H9 (cell line): ENCODE data around the gene DPP8. TPM values are rescaled to one million over a fixed set of nuclear protein-coding genes. Genes with fewer than 3 reads are reported as not detected.
A peak's percentile ranks its signal among the peaks of the same experiment; 100 is the strongest.

Experiments used
- DNase-seq: peaks from one replicate; pipeline ENCODE4 v3.0.0-alpha.2; 2017
- H2AFZ ChIP-seq: one replicate; pipeline ENCODE4 v1.6.1; 2013; ENCODE audit warnings: mild to moderate bottlenecking, low read length, control low read depth, moderate library complexity
- H2AK5ac ChIP-seq: 2 replicates; pipeline ENCODE4 v1.6.1; 2013; ENCODE audit warnings: low read length, control low read depth, mixed read lengths; ENCODE audit not compliant: insufficient read length
- H2BK120ac ChIP-seq: one replicate; pipeline ENCODE4 v1.6.1; 2013; ENCODE audit warnings: low read depth, mild to moderate bottlenecking, low read length, control low read depth, inconsistent platforms; ENCODE audit not compliant: poor library complexity, severe bottlenecking
- H2BK12ac ChIP-seq: 2 replicates; pipeline ENCODE4 v1.6.1; 2013; ENCODE audit warnings: low read length, control low read depth, mixed read lengths, low read depth; ENCODE audit not compliant: insufficient read length
- H2BK15ac ChIP-seq: 2 replicates; pipeline ENCODE4 v1.6.1; 2013; ENCODE audit warnings: low read depth, low read length, control low read depth
- H2BK20ac ChIP-seq: one replicate; pipeline ENCODE4 v1.6.1; 2013; ENCODE audit warnings: low read depth, mild to moderate bottlenecking, low read length, control low read depth, inconsistent platforms; ENCODE audit not compliant: poor library complexity, severe bottlenecking
- H2BK5ac ChIP-seq: 2 replicates; pipeline ENCODE4 v1.6.1; 2013; ENCODE audit warnings: low read length, control low read depth, mixed read lengths; ENCODE audit not compliant: insufficient read length
- H3K14ac ChIP-seq: 2 replicates; pipeline ENCODE4 v1.6.1; 2013; ENCODE audit warnings: low read length, control low read depth; ENCODE audit not compliant: insufficient read depth
- H3K18ac ChIP-seq: 2 replicates; pipeline ENCODE4 v1.6.1; 2013; ENCODE audit warnings: low read depth, mild to moderate bottlenecking, mixed read lengths, low read length, control low read depth; ENCODE audit not compliant: insufficient read length
- H3K23ac ChIP-seq: 2 replicates; pipeline ENCODE4 v1.6.1; 2013; ENCODE audit warnings: low read length, control low read depth, mixed read lengths, low read depth; ENCODE audit not compliant: insufficient read length
- H3K23me2 ChIP-seq: 2 replicates; pipeline ENCODE4 v1.6.1; 2013; ENCODE audit warnings: low read depth, mild to moderate bottlenecking, mixed read lengths, low read length, control low read depth; ENCODE audit not compliant: insufficient read length, poor library complexity, severe bottlenecking
- H3K27ac ChIP-seq: 2 replicates; pipeline ENCODE4 v1.5.1; 2013; ENCODE audit warnings: low read length, control low read depth, mixed read lengths, low read depth; ENCODE audit not compliant: insufficient read length
- H3K27me3 ChIP-seq: 2 replicates; pipeline ENCODE4 v1.6.1; 2013; ENCODE audit warnings: low read length, control low read depth, inconsistent platforms; ENCODE audit not compliant: insufficient read depth
- H3K4ac ChIP-seq: 2 replicates; pipeline ENCODE4 v1.6.1; 2013; ENCODE audit warnings: low read depth, mild to moderate bottlenecking, control low read depth, inconsistent platforms, low read length, moderate library complexity
- H3K4me1 ChIP-seq: 2 replicates; pipeline ENCODE4 v1.6.1; 2013; ENCODE audit warnings: low read length, control low read depth, inconsistent platforms; ENCODE audit not compliant: insufficient read depth
- H3K4me2 ChIP-seq: 2 replicates; pipeline ENCODE4 v1.6.1; 2013; ENCODE audit warnings: low read length, control low read depth, mixed read lengths; ENCODE audit not compliant: insufficient read length, insufficient read depth
- H3K56ac ChIP-seq: 2 replicates; pipeline ENCODE4 v1.6.1; 2013; ENCODE audit warnings: low read depth, mild to moderate bottlenecking, mixed read lengths, low read length, control low read depth; ENCODE audit not compliant: insufficient read length
- H3K79me1 ChIP-seq: 2 replicates; pipeline ENCODE4 v1.6.1; 2013; ENCODE audit warnings: low read depth, mild to moderate bottlenecking, moderate library complexity, low read length, control low read depth, inconsistent platforms; ENCODE audit not compliant: insufficient read depth, poor library complexity, severe bottlenecking
- H3K79me2 ChIP-seq: 2 replicates; pipeline ENCODE4 v1.6.1; 2013; ENCODE audit warnings: low read length, control low read depth, inconsistent platforms; ENCODE audit not compliant: insufficient read depth
- H3K9ac ChIP-seq: 2 replicates; pipeline ENCODE4 v1.6.1; 2013; ENCODE audit warnings: low read length, control low read depth, mixed read lengths; ENCODE audit not compliant: insufficient read length; ENCODE audit errors: extremely low read depth
- H3K9me3 ChIP-seq: one replicate; pipeline ENCODE4 v1.6.1; 2013; ENCODE audit warnings: low read depth, low read length, inconsistent platforms; ENCODE audit not compliant: control insufficient read depth
- H3T11ph ChIP-seq: one replicate; pipeline ENCODE4 v1.6.1; 2013; ENCODE audit warnings: mild to moderate bottlenecking, low read length, control low read depth, inconsistent platforms
- H4K20me1 ChIP-seq: one replicate; pipeline ENCODE4 v1.6.1; 2013; ENCODE audit not compliant: control insufficient read depth, insufficient read length, insufficient read depth
- H4K5ac ChIP-seq: 2 replicates; pipeline ENCODE4 v1.6.1; 2013; ENCODE audit warnings: low read depth, mild to moderate bottlenecking, mixed read lengths, low read length, control low read depth; ENCODE audit not compliant: insufficient read length
- H4K8ac ChIP-seq: replicated peaks from 2 replicates; pipeline ENCODE4 v1.6.1; 2013; ENCODE audit warnings: low read length, control low read depth, mixed read lengths, low read depth; ENCODE audit not compliant: insufficient read length
- H4K91ac ChIP-seq: 2 replicates; pipeline ENCODE4 v1.6.1; 2013; ENCODE audit warnings: low read depth, mild to moderate bottlenecking, moderate library complexity, mixed read lengths, low read length, control low read depth; ENCODE audit not compliant: insufficient read length
- H3K27ac Mint-ChIP-seq, 3 experiments: 2 replicates in 2 of 3; 3 replicates in 1 of 3; pipeline ENCODE4 v1.8.0; 2020 to 2021; ENCODE audit warnings: mixed read lengths in 3 of 3, mild to moderate bottlenecking in 1 of 3, moderate library complexity in 1 of 3
- H3K27me3 Mint-ChIP-seq: 2 replicates; pipeline ENCODE4 v1.8.0; 2021; ENCODE audit warnings: low read depth, mild to moderate bottlenecking, moderate library complexity, mixed read lengths
- H3K36me3 Mint-ChIP-seq, 3 experiments: 2 replicates in 2 of 3; 3 replicates in 1 of 3; pipeline ENCODE4 v1.8.0; 2020 to 2021; ENCODE audit warnings: low read depth in 3 of 3, mixed read lengths in 3 of 3; ENCODE audit not compliant: insufficient read depth in 1 of 3
- H3K4me1 Mint-ChIP-seq, 2 experiments: 2 replicates each; pipeline ENCODE4 v1.8.0; 2020; ENCODE audit warnings: mixed read lengths in 2 of 2
- H3K4me3 Mint-ChIP-seq, 2 experiments: 2 replicates in 1 of 2; 3 replicates in 1 of 2; pipeline ENCODE4 v1.8.0; 2020 to 2021; ENCODE audit warnings: mild to moderate bottlenecking in 2 of 2, mixed read lengths in 2 of 2, moderate library complexity in 1 of 2
- H3K9me3 Mint-ChIP-seq, 2 experiments: 2 replicates in 1 of 2; 3 replicates in 1 of 2; pipeline ENCODE4 v1.8.0; 2020; ENCODE audit warnings: mild to moderate bottlenecking in 2 of 2, mixed read lengths in 2 of 2, moderate library complexity in 1 of 2
- CTCF ChIP-seq: fragments of 200-600 bp; sonication (generic); conservative IDR thresholded peaks from 3 replicates; pipeline ENCODE4 v1.8.0; 2021; ENCODE audit warnings: antibody characterized with exemption, mild to moderate bottlenecking
- WGBS: extraction: QIAGEN DNeasy Blood & Tissue Kit; methylation state at CpG from one replicate; pipeline ENCODE4 v1.1.7; 2013; ENCODE audit warnings: missing lambda C conversion rate, low lambda C conversion rate, mixed read lengths; ENCODE audit not compliant: insufficient read length; ENCODE audit errors: extremely low coverage; 5-methylcytosine and 5-hydroxymethylcytosine counted together
- long read RNA-seq: library from polyadenylated mRNA; unstranded; transcript quantifications from one replicate; pipeline ENCODE4 v2.0.0, GENCODE V29; 2020
- total RNA-seq: library from RNA; stranded (reverse); gene quantifications from 2 replicates; pipeline ENCODE4 v1.2.1, GENCODE V29; 2021

DPP8 gene
- 24.5 and 26.6 TPM in 2 replicates for total RNA-seq
- long read RNA-seq, transcript DPP8-201 (20 exons, 3,139 nt), result major isoform, 47 of 122 reads
- long read RNA-seq, transcript DPP8-204 (18 exons, 2,822 nt), result minor isoform, 6 of 122 reads
- long read RNA-seq, partial matches to known transcripts, result 5 of 122 reads
- long read RNA-seq, other reads (novel, unspliced or antisense), result 61 of 122 reads

GRCh38 chr15:65516997-65517865 lies at the start of gene DPP8:
DPP8 (minus strand) TSS chr15:65517689; CDS start chr15:65512553, 5,136 bp downstream.
- H2AK5ac ChIP-seq, result no peak within 1 kb of the TSS
- peak; percentile 96 for TF ChIP-seq CTCF
- no peak within 1 kb of the TSS for H4K5ac ChIP-seq
- peak within 1 kb of the TSS; percentile 96 for H3K4me2 ChIP-seq
- peaks cover 0 to 2% of the 10 kb centered on the region in 2 experiments; a peak in 1 of 5 replicates for H3K9me3 Mint-ChIP-seq
- peaks cover 6% of the 10 kb centered on the region; the same call in 1 of the 2 replicates for H3K79me2 ChIP-seq
- H3K4me1 Mint-ChIP-seq, result peaks cover 8 to 11% of the 10 kb centered on the region in 2 experiments
- H4K91ac ChIP-seq, result no peak within 1 kb of the TSS
- peaks cover 0 to 12% (median 11%) of the 10 kb centered on the region in 3 experiments; a peak in 6 of 7 replicates for H3K36me3 Mint-ChIP-seq
- H3K23me2 ChIP-seq, result peaks cover 8% of the 10 kb centered on the region
- peak within 1 kb of the TSS; percentile 99 for H2AFZ ChIP-seq
- H3K4ac ChIP-seq, result no peak within 1 kb of the TSS
- no peak within 1 kb of the TSS for H2BK15ac ChIP-seq
- H3K27ac ChIP-seq, result no peak within 1 kb of the TSS
- no peak within 1 kb of the TSS for H2BK12ac ChIP-seq
- H3K79me1 ChIP-seq, result peaks cover 6% of the 10 kb centered on the region
- peak within 1 kb of the TSS; percentile 87 to 89 for H3K4me3 Mint-ChIP-seq
- DNase-seq, result peak; percentile 96
- peak within 1 kb of the TSS; percentile 83 for H3K9ac ChIP-seq
- H4K20me1 ChIP-seq, result no peaks in the 10 kb centered on the region
- H3K9me3 ChIP-seq, result no peaks in the 10 kb centered on the region
- no peak within 1 kb of the TSS for H3T11ph ChIP-seq
- peak within 1 kb of the TSS; percentile 76 for H3K18ac ChIP-seq
- H4K8ac ChIP-seq, result no peak within 1 kb of the TSS
- no peaks in the 10 kb centered on the region for H3K27me3 ChIP-seq
- no peak within 1 kb of the TSS for H2BK120ac ChIP-seq
- no peak within 1 kb of the TSS for H3K23ac ChIP-seq
- H3K4me1 ChIP-seq, result no peaks in the 10 kb centered on the region
- peak within 1 kb of the TSS; percentile 50 to 95 (median 93) for H3K27ac Mint-ChIP-seq
- peak within 1 kb of the TSS; percentile 73; the same call in 1 of the 2 replicates for H3K14ac ChIP-seq
- no CpG with 5 or more reads among the region's 75 CpGs for WGBS
- H3K56ac ChIP-seq, result no peak within 1 kb of the TSS
- no peak within 1 kb of the TSS for H2BK20ac ChIP-seq
- H3K27me3 Mint-ChIP-seq, result no peaks in the 10 kb centered on the region
- no peak within 1 kb of the TSS for H2BK5ac ChIP-seq
